HL-60 (cell line): ENCODE results near the gene CLN5.

Experiments
- DNase-seq, 2 experiments: peaks; one replicate each; pipeline ENCODE4 v3.0.0-alpha.2; 2010 to 2020; ENCODE audit warnings: low read depth in 1 of 2, low spot score in 1 of 2
- H3K27ac ChIP-seq: fragments of 250-450 bp; sonication (Bioruptor Pico); replicated peaks from 2 replicates; pipeline ENCODE4 v1.5.1; 2020; ENCODE audit warnings: mild to moderate bottlenecking, moderate library complexity
- H3K27me3 ChIP-seq: fragments of 250-450 bp; sonication (Bioruptor Pico); 2 replicates; pipeline ENCODE4 v1.5.1; 2021; ENCODE audit warnings: mild to moderate bottlenecking, moderate library complexity; ENCODE audit not compliant: insufficient read depth, poor library complexity, severe bottlenecking
- H3K4me3 ChIP-seq: replicated peaks from 2 replicates; pipeline ENCODE4 v1.5.1; 2011; ENCODE audit warnings: mild to moderate bottlenecking, control low read depth, low read length; ENCODE audit not compliant: insufficient read depth
- GABPA ChIP-seq: IDR thresholded peaks from 2 replicates; pipeline ENCODE4 v1.6.1; 2012; ENCODE audit warnings: low read depth
- POLR2AphosphoS5 ChIP-seq: IDR thresholded peaks from 2 replicates; pipeline ENCODE4 v1.6.1; 2012; ENCODE audit warnings: low read depth
- REST ChIP-seq: IDR thresholded peaks from 2 replicates; pipeline ENCODE4 v1.6.1; 2012; ENCODE audit warnings: low read depth; ENCODE audit not compliant: insufficient replicate concordance
- SPI1 ChIP-seq: IDR thresholded peaks from 2 replicates; pipeline ENCODE4 v1.6.1; 2012; ENCODE audit warnings: low read depth, mild to moderate bottlenecking, borderline replicate concordance
- TF ChIP-seq, protein P1 (sequence below): IDR thresholded peaks from one replicate; pipeline ENCODE4 v1.5.1; 2011; ENCODE audit warnings: low read length, control low read depth, inconsistent platforms; ENCODE audit not compliant: insufficient read depth

CLN5 gene

DNA sequence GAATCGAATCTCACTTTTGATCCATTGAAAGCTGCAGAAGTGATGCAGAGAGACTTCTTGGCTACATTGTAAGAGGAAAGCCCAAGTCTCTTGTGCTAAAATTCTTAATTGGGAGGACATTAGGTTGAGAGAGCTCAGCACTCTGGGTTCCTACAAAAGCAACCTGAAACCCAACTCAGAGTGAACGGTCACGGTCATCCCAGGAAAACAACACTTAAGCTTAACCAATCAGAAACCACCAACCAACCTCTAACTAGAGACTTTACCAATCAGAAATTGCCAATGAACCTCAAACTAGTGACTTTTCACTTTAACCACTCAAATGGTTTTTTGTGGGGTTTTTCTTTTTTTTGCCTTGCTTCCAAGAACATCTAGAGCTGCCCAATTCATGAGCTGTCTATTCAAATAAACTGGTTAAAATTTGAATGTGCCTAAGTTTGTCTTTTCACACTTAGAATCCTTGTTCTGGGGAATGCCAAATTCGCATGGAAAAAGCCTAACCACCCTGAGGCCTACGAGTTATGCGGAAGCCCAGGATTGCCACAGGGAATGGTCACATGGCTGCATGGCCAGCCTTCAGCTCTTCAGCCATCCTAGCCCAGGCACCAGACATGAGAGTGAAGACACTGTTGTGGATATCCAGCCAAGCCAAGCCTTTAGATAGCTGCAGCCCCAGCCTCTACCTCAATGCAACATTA lies 17.8 kb upstream of the CLN5 start:
- Histone ChIP-seq H3K4me3 (no peak overlapping the region), H3K27ac (no peak overlapping the region)
- TF ChIP-seq REST (no peak), SPI1 (no peak), GABPA (no peak), POLR2AphosphoS5 (no peak)
- TF ChIP-seq, protein P1, sequence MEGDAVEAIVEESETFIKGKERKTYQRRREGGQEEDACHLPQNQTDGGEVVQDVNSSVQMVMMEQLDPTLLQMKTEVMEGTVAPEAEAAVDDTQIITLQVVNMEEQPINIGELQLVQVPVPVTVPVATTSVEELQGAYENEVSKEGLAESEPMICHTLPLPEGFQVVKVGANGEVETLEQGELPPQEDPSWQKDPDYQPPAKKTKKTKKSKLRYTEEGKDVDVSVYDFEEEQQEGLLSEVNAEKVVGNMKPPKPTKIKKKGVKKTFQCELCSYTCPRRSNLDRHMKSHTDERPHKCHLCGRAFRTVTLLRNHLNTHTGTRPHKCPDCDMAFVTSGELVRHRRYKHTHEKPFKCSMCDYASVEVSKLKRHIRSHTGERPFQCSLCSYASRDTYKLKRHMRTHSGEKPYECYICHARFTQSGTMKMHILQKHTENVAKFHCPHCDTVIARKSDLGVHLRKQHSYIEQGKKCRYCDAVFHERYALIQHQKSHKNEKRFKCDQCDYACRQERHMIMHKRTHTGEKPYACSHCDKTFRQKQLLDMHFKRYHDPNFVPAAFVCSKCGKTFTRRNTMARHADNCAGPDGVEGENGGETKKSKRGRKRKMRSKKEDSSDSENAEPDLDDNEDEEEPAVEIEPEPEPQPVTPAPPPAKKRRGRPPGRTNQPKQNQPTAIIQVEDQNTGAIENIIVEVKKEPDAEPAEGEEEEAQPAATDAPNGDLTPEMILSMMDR, result no peak

DNA sequence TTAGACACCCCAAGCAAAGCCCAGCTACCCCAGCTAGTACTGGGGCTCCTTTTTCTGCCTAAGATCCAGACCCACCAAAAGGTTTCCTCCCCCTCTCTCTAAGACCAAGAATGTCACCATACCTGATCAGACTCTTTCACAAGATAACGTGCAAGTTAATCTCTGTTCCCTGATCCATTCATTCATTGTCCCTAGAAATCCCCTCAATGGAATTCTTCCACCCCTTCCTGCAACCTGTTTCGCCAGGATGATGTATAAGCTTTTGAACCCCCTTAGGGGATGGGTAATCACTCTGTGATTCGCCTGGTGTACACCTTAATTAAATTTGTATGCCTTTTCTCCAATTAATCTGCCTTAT lies 17.3 kb upstream of the CLN5 start:
- no peak for DNase-seq
- Histone ChIP-seq H3K4me3 (no peak overlapping the region), H3K27me3 (peaks cover 14% of the 10 kb centered on the region), H3K27ac (no peak overlapping the region)
- no peak for TF ChIP-seq GABPA
- TF ChIP-seq, protein P1, result no peak
- no peak for TF ChIP-seq POLR2AphosphoS5
- no peak for TF ChIP-seq REST
- no peak for TF ChIP-seq SPI1

More for the DNA sequence above, 17.8 kb upstream of the CLN5 start:
- DNase-seq, result no peak
- H3K27me3 ChIP-seq, result peaks cover 12% of the 10 kb centered on the region

DNA sequence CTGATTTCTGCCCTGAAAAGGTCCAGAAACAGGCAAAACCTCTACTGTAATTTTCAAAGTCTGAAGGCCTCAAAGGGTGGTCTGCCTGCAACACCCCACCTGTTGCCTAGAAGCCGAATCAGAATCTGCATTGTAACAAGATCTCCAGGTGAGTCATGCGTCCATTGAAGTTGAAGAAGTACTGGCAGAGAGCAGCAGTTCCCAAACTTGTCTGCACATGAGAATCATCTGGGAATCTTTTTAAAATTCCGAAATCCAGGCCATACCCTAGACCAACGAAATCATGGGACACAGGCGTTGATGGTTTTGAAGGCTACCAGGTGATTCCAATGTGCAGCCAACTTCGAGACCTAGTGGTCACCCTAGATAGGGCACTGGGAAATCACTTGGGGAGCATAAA lies 16.0 kb upstream of the CLN5 start:
- DNase-seq, result no peak
- no peak overlapping the region for H3K4me3 ChIP-seq
- no peak overlapping the region for H3K27ac ChIP-seq
- TF ChIP-seq GABPA (no peak), POLR2AphosphoS5 (no peak), REST (no peak), SPI1 (no peak)
- peaks cover 19% of the 10 kb centered on the region for H3K27me3 ChIP-seq
